Activated CD4-positive, CD25-positive, alpha-beta regulatory T cell treated with anti-CD3 and anti-CD28 coated beads, Interleukin-2, amount 50 U/mL, for 16 hours (primary cell): ENCODE results near the gene NUP98.
"Not testable (repeated sequence)": the region's sequence is repeated elsewhere in the genome, so short reads cannot be mapped to it uniquely, and the experiment has no call there.

Source experiments
- DNase-seq: peaks from one replicate; pipeline ENCODE4 v3.0.0-alpha.2; 2020; ENCODE audit warnings: low read depth, low spot score

The NUP98 gene

GRCh38 chr11:3671334-3672254, 125.8 kb downstream of the NUP98 start, which contains the start of gene CHRNA10:
Gene CHRNA10 (minus strand): TSS chr11:3671384. CDS start chr11:3671312, 72 bp downstream.
- no peak for DNase-seq

- DNase-seq, result no peak
Observed at GRCh38 chr11:3669742-3670183, 127.6 kb downstream of the NUP98 start.

GRCh38 chr11:3669128-3669527, 128.2 kb downstream of the NUP98 start:
- DNase-seq, result no peak

GRCh38 chr11:3667149-3668035, 130.0 kb downstream of the NUP98 start:
- no peak for DNase-seq

GRCh38 chr11:3666023-3666530, 131.3 kb downstream of the NUP98 start:
- DNase-seq, result no peak

GRCh38 chr11:3665336-3666022, 131.9 kb downstream of the NUP98 start:
- DNase-seq, result no peak

GRCh38 chr11:3664032-3664630, 133.2 kb downstream of the NUP98 start:
- no peak for DNase-seq

- DNase-seq, result no peak
Observed at GRCh38 chr11:3662856-3663255, 134.5 kb downstream of the NUP98 start.

- DNase-seq, result no peak
Observed at GRCh38 chr11:3660960-3661359, 136.4 kb downstream of the NUP98 start.

- DNase-seq, result no peak
Observed at GRCh38 chr11:3659595-3660515, 137.5 kb downstream of the NUP98 start.

- no peak for DNase-seq
Observed at GRCh38 chr11:3658252-3658651, 139.1 kb downstream of the NUP98 start.

- DNase-seq, result not testable (repeated sequence)
Observed at GRCh38 chr11:3657331-3657730, 140.0 kb downstream of the NUP98 start.

GRCh38 chr11:3655547-3655946, 141.8 kb downstream of the NUP98 start:
- DNase-seq, result no peak

GRCh38 chr11:3652514-3652913, 144.8 kb downstream of the NUP98 start:
- not testable (repeated sequence) for DNase-seq

GRCh38 chr11:3649374-3649773, 148.0 kb downstream of the NUP98 start:
- DNase-seq, result not testable (repeated sequence)

- not testable (repeated sequence) for DNase-seq
Observed at GRCh38 chr11:3648843-3649242, 148.5 kb downstream of the NUP98 start.

GRCh38 chr11:3645552-3645951, 151.8 kb downstream of the NUP98 start:
- DNase-seq, result no peak

- DNase-seq, result no peak
Observed at GRCh38 chr11:3644817-3645235, 152.5 kb downstream of the NUP98 start, which contains the start of gene ART1. Gene ART1 (plus strand): TSS chr11:3645128. CDS start chr11:3659214, 14,086 bp downstream.

GRCh38 chr11:3643102-3643546, 154.2 kb downstream of the NUP98 start:
- not testable (repeated sequence) for DNase-seq
